Measurements from ENCODE around the gene CRADD.

DNA sequence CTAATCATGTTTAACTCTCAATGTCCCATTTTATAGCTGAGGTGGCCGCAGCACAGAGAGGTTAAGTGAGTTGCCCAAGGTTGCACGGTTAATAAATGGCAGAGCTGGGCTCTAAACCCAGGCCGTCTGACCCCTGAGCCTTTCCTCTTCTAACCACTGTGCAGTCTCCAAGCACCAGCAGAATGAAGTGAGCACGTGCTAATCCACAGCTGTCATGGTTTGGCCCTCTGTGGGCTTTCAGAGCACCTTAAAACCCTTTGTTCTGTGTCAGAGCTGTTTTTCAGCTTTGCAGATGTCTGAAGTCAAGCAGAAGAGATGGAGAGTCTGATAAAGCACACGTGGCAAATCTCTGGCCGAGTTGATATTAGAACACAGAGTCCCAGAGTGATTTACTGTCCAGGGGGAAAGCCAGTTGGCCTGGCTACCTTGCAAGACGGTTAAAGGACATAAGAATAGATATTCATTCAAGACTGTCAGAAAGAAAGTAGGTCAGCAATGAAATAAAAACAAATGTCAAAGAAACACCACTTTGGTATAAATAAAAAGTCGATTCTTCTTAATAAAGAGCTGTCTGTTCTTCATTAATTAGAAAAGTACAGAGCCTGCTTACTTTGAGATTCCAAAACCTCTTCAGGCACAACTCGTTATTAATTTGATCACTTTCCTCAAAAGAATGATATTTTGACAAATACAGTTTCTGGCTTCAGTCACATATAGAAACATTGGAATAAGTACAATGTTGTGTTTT is 107.3 kb downstream of the CRADD start:
- TF ChIP-seq CTCF (IDR thresholded peaks at IDR 0.05) (no peak), POLR2AphosphoS5 (IDR thresholded peaks at IDR 0.05) (peak in 2 of 3 donors; percentile 63 to 94), POLR2A (IDR thresholded peaks at IDR 0.05) (no peak)
